ENCODE measurements around the gene XPC.

The XPC gene

DNA sequence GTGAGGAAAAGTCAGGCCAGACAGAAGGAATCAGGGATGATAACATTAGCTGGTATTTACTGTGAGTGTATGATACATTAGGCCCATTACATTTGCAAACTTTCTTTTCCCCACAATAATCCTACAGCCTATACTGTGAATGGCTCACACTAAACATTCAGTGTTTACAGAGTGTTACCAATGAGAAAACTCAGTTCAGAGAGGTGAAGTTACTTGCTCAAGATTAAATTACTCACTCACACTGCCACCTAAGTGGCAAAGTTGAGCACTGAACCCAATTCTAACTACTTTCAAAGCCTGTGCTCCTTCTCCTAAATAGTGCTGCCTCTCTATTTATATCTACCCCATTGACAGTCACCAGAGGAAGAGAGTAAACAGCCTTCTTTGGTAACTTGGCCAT, 8.5 kb downstream of the XPC start:
- DNase-seq = no peak

DNA sequence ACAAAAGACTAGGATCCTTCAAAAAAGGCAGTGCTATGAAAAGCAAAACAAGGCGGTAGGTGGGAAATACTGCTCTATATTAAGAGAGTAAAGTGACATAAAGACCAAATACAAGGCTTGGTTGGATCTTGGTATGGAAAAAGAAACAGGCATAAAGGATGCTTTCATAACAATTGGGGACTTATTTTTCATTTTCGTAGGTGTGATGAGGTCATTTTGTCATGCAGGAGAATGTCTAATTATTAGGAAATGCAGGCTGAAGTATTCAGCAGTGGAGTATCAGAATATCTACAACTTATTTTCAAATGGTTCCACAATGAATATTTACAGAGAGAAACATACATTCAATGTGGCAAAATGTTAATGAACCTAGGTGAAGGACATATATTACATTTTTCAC, 9.0 kb downstream of the XPC start:
- DNase-seq = no peak

DNA sequence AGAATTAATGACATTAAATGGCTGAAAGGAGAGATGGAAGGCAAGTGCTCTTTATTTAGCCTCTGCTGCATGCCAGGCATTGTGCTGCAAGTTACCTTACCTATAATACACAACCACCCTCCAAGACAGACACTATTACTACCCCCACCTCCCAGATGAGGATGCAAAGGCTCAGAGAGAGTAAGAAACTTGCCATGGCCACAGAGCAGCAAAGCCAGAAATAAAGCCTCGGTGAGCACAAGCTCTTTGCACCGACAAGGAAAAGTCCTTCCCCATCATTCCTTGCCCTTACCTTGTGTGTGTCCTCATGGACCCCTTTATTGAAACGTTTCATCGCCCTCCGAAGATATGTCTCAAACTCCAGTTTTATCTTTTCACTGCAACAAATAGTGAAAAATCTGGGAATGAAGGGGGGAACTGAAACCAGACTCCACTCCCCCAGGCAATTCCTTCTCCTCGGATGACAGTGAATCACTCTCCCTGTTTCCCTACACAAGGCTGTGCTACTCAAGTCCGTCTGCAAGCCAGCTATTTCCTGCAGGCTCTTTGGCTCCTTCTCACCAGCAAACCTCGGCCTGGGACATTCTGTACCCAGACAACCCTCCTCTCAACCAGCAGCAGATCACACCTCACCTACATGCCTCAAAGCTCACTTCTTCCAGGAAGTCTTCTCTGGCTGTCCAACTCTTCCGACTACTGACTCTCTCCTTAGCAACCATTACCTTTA, 11.4 kb downstream of the XPC start:
- DNase-seq = no peak

DNA sequence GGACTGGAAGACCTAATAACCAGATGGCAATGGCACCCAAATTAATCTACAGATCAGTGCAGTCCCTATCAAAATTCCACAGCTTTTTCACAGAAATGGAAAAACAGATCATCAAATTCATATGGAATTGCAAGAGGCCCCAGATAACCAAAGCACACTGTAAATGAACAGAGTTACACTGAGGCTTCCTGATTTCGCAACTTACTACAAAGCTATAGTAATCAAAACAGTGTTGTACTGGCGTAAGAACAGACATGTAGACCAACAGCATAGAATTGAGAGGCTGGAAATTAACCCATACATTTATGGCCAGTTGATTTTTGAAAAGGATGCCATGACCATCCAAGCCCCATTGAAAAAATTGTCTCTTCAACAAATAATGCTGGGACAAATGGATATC, 16.2 kb downstream of the XPC start:
- DNase-seq = no peak

DNA sequence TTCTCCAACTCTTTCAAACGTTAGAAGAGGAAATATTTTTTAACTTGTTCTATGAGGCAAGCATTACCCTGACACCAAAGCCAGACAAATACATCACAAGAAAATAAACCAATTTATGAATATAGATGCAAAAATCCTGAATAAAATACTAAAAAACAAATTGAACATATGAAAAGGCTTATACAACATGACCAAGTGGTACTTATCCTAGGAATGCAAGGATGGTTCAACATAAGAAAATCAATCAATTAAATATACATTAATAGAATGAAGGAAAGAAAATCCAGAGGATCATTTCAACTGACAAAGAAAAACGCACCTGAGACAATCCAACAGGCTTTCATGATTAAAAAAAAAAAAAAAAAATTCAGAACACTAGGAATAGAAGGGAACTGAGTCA, 17.1 kb downstream of the XPC start:
- no peak for DNase-seq

DNA sequence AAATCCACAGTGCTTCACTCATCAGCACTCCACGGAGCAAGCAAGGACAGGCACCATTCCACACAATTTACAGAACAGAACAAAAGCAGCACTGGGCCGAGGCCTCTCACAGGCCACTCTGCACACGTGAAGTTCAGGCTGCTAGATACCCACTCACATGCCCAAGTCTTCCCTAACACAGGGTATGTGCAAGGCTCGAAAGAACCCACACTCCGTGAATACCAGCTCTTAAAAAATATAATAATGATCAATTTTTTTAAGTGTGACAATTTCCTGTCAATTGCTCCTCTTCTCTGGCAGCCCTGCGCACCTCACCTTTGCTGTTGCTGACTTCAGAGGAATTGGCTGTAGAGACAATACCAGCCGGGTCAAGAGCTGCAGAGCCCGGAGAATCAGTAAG, 19.0 kb downstream of the XPC start:
- DNase-seq = no peak

DNA sequence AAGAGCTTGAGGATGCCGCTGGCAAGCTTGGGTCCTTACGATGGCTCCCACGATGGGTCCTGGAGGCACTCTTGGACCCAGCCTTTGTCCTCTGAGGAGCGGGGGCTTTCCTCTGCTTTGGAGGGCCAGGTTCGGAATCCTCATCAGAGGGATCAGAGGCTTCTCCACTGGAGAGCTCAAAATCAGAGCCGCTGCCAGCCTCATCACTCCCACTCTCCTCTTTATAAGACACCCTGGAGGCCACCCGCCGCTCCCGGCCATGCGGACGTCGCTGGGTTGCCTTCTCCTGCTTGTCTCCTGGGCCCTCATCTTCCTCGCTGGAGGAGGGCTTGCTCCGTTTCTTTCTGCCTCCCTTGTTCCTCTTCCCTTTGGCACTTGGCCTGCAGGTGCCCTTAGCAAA, 20.0 kb downstream of the XPC start:
- DNase-seq = no peak

DNA sequence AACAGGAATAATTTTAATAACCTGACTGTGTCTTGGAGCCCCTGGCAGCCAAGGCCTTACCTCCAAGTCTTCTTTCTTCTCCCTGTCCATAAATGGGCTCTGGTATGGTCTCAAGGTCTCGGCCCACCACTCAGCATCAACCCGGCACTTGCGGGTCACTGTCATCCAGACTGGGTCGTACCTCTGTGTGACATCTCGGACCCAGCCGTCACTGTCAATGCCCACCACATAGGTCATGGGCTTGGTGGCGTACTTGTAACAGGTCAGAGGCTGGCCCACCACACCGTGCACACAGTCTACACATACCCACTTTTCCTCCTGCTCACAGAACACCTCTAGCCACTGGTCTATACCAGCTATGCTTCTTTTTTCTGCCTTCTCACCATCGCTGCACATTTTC, 20.4 kb downstream of the XPC start:
- no peak for DNase-seq

DNA sequence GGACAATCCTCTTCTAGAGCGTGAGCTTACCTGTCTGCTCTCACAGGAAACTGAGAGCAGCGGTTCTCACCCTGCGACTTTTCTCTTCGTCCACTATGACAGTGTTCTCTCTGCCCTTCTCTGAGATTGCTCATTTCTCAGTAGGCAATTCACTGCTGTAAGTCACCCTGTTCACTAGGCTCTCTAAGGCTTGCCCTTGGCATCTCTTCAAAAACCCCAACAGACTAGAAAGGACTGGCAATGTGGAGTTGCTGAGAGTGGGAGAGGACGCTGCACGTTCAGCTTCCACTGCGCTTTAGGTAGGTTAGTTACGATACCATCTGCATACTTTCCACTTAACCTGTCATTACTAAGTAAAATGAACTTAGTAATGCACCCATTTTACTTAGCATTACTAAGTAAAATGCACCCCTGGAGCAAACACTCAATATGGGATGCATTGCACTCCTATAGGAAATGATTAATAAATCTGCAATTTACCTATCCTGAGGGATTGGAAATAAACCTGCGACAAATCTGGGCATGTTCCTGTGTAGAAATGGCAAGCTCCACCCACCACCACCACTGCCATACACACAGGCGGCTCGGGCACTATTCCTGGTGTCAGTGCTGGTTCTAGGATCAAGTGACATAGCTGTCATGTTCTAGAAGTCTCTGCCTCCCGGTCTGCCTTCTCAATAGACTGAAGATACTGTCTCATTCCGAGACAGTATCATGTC, 21.4 kb downstream of the XPC start:
- no peak for DNase-seq

DNA sequence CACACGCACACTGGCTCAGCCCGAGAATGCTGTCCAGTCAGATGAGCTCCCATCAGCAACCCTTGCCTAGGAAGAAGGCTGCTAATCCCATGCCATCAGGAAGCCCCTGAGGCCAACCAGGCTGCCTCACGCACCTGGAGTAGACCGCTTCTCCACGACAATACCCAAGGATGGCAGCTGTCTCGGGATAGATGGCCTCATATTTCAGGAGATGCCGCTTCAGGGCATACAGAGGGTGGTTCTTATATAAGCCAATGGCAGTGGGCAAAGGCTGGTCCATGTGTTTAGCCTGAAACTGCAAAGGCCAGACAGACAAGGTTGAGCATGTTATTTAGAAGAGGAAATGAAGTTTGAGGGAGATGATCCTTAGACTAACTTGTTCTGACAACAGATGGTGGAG, 22.2 kb downstream of the XPC start:
- no peak for DNase-seq

DNA sequence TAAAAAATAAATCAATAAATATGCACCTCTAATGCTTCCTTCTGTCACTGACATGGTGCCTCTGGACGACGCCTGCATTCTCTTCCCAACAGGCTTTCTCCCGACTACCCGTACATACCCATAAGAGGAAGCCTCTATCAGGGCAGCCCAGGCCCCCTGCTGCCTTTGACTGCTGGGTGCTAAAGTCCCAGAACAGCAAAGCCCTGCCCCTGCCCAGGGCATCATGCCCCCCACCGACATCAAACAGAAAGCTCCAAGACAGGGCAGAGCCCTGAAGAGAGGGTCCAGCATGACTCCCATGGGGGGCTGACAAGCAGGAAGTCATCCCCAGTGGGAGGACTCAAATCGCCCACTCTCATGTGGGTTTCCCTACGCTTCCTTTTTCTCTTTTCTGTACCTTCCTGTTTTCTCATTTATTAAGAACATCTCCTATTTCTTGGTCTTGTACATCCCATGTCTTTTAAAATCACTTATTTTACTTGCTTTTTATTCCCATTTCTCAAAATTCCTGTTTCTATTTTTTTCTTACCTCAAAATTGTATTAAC, 23.4 kb downstream of the XPC start:
- DNase-seq = no peak

DNA sequence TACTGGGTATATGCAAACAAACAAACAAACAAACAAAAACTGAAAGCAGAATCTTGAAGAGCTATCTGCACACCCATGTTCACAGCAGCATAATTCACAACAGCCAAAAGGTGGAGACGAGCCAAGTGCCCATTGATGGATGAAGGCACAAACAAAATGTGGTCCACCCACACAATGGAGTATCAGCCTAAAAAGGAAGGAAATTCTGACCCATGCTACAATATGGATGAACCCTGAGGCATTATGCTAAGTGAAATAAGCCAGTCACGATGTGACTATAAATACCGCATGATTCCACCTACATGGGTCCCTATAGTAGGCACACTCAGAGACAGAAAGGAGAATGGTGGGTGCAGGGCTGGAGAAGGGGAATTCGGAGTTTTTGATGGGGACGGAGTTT, 24.1 kb downstream of the XPC start:
- DNase-seq = no peak

DNA sequence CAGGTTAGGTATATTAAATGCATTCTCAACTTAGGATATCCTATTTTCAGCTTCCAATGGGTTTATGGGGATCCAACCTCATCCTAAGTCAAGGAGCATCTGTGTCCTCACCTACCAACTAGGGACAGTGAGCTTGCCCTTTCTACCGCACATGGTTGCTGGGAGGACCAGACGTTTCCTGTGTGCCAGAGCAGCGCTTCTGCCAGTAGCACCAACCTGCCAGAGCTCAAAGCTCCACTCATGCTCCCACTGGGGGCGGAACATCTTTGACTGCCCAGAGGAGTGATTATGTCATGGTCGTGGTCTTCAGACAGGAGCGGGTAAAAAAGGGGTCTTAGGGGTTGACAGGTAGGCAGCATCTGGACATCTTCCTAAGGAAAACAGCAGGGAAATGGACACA, 24.7 kb downstream of the XPC start:
- no peak for DNase-seq

DNA sequence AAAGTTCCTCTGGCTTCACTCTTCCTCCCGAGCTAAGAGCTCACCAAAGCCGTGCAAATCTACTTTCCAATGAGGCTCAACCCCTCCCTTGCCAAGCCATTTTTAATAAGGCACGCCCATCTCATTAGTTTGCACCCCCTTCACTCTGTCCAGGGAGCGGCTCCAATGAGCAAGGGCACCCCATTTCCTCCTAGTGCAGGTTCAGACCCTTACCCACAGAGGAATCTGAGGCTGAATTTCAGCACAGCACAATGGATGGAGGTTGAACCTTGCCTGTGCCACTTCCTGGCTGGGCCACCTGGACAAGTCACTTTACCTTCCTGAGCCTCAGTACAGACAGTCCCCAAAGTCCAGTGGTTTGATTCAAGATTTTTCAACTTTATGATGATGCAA, 25.4 kb downstream of the XPC start:
- no peak for DNase-seq

DNA sequence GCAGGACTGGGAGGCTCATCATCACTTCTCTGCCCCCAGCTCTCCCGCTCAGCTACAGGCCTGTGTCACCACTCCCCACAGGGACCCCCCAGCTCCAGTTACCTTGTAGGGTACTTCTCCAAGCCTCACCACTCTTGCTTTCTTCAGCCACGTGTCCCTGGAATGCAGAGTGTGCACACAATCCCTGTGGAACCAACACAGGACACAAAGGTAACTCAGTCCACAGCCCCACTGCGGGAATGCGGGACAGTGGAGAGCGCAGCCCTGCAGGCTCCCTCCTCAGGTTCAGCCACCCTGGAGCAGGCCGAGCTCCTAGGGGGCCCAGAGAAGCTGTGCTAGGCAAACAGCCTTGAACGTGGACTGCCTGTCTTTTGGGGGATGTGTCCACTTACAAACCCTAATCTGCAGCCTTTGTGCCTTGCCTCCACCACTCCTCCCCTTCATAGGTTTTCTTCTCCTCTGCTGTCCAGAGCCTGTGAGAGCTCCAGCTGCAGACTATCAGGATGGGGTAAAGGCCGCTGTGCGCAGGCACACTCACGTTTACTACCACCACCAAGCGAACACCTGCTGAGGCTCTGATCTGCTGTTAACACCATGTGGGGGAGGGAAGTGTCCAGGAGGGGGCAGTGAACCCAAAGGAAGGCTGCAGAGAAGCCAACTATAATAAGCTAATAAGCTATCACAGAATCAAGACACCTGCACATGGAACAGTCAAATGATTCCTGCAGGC, 26.0 kb downstream of the XPC start:
- no peak for DNase-seq

DNA sequence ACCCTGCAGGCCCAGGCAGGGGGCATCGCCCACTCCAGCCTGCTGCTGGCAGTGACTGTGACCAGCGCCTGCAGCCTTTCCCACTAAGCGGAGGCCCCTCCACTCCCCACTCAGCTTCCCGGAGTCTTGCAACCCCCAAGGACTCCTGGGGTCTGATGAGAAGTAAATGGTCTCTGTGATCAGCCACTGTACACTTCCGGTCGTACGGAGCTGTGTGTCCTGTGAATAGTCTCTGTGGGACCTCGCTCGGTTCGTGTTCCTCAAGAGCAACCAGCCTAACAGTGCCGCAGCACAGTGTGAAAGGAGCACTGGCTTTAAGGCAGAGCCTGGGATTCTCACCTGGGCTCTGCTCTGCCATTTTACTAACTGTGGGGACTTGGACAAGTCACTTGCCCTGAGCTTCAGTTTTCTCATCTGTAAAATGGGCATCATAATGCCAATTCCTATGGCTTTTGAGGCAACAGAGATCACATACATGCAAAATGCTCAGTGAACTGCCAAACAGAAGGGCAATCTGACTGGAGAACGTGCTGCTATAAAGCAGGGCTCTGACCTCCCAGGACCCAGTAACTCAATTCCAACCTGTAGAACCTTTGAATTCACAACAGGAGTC, 26.8 kb downstream of the XPC start:
- no peak for DNase-seq

DNA sequence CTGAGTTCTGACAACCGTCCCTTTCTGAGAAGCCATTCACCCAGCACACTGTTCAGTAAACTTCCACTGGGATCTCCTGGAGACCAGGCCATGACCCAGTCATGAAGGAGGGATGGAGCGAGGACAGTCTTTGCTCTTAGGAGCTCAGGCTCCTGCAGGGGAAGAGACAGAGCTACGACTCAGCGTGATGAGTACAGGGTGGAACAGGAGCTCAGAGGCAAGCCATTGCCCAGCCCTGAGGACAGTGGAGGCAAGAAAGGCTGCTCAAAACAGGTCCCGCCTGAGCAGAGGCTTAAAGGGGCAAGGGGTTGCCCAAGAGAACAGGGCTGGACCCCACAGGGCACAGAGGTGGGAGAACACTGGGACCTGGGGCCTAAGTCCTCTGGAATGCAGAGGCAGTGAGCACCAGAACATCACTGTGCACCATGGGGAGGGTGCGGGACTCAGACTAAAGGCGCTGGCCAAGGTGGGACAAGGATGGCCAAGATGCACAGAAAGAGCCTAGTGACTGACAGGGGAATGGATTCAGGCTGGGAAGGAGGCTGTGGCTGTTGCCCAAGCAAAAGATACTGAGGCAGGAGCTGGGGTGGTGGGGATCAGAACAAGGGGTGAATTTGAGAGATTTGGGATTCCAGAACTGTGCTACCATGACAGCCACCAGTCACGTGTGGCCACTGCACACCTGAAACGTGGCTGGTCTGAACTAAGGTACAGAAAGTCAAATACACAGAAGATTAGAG, 27.7 kb downstream of the XPC start:
- DNase-seq = no peak

DNA sequence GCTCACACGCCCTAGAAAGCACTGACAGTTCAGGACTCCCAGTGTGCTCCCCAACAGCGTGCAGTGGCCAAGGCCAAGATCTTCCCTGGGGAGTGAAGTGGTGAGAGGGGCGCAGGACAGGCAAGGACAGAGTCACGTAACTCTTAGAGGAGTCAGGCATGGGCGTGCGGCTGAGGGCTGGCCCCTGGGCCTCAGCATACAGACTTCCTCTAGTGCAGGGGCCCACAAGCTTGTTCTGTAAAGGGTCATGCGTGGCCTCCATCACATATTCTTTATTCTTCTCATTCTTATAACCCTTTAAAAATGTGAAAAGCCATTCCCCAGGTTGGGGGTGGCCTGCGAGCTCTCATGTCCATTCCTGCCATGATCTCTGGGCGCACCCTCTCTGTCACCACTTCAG, 28.3 kb downstream of the XPC start:
- no peak for DNase-seq

DNA sequence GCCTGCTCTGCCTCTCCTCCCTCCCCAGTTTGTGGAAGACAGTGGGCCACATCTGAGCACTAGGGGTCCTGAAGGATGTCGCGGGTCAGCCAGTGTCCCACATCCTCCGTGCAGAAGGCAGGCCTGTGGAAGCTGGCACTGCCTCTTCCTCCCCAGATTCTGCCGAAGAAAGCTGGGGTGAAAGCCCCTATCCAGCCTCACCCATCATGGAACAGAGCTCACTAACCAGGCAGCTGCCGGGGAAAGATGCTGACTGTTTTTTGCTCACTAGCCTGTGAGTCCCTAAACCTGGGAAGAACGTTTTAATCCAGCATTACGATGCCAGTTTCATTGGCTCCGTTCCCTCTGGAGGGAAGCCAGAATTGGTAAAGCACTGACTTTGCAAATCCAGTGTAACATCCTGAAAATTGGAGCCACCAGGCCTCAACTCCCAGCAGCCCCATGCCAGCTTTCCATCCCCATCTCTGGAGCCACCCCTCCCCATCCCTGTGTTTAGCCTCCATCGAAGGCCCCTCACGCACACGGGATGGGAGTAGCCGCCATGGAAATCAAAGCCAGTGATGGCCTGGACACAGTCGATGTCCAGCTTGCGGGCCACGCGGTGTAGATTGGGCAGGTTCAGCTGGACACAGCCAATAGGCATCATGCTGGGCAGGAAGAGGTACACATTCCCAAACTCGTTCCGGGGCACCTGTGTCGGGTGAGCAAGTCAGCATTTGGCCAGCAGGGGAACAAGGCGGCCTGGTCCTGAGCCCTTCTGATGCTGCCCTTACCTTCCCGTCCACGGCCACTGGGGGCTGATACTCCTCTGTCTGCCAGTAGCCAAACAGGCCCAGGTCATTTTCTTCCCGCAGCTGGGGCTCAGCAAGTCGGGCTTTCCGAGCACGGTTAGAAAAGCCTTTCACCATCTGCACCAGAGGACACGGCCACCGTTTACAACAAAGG, 30.1 kb downstream of the XPC start:
- no peak for DNase-seq

DNA sequence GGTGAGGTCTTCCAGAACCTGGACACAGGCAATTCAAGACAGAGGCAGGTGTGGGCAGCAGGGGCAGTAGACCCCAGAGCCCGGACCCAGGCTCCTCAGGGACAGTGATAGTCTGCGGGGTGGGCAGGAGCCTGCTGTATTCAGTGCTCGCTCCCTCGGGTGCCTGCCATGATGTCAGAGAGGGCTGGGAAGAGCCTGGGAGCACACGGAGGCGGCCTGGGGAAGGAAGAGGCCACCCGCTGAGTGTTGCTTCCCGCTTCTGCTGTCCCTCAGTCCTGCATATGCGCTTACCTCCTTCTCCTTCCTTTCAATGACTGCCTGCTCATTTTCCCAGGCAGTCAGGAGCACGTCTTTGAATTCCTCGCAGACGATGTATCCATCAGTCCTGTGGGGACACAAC, 30.8 kb downstream of the XPC start:
- no peak for DNase-seq

DNA sequence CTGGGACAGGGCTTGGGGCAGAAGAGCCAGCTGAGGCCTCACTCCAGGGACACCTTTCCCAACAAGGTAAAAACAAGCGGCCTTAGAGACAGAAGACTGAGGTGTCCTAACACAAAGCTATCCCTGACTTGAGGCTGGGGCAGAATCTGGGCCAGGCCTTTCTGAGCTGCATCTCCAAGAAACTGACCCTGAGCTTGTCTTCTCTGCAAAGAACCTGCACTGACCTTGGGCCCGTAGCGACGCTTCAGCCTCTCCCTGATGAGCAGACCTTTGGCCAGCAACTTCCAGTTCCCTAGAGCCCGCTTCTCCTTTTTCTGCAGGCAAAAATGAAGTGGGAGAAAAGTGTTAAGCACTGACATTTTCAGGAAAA, 31.4 kb downstream of the XPC start:
- DNase-seq = no peak

All from activated CD4-positive, alpha-beta T cell treated with anti-CD3 and anti-CD28 coated beads, Interleukin-2, amount 50 U/mL, for 1 hour (primary cell).